GM18505 (cell line): ENCODE data around the gene TAF9B.
"Not testable (repeated sequence)": the region's sequence is repeated elsewhere in the genome, so short reads cannot be mapped to it uniquely, and the experiment has no call there.

Experiments used
- ATAC-seq: cut with Tn5 transposase; IDR thresholded peaks from one replicate; pipeline ENCODE4 v1.9.1; 2021; ENCODE audit not compliant: unreplicated experiment
- POLR2A ChIP-seq: IDR thresholded peaks from 4 replicates; pipeline ENCODE4 v1.6.1; 2011; ENCODE audit warnings: borderline replicate concordance; ENCODE audit not compliant: insufficient read depth, insufficient read length; ENCODE audit errors: extremely low read depth

TAF9B gene, protein sequence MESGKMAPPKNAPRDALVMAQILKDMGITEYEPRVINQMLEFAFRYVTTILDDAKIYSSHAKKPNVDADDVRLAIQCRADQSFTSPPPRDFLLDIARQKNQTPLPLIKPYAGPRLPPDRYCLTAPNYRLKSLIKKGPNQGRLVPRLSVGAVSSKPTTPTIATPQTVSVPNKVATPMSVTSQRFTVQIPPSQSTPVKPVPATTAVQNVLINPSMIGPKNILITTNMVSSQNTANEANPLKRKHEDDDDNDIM

DNA sequence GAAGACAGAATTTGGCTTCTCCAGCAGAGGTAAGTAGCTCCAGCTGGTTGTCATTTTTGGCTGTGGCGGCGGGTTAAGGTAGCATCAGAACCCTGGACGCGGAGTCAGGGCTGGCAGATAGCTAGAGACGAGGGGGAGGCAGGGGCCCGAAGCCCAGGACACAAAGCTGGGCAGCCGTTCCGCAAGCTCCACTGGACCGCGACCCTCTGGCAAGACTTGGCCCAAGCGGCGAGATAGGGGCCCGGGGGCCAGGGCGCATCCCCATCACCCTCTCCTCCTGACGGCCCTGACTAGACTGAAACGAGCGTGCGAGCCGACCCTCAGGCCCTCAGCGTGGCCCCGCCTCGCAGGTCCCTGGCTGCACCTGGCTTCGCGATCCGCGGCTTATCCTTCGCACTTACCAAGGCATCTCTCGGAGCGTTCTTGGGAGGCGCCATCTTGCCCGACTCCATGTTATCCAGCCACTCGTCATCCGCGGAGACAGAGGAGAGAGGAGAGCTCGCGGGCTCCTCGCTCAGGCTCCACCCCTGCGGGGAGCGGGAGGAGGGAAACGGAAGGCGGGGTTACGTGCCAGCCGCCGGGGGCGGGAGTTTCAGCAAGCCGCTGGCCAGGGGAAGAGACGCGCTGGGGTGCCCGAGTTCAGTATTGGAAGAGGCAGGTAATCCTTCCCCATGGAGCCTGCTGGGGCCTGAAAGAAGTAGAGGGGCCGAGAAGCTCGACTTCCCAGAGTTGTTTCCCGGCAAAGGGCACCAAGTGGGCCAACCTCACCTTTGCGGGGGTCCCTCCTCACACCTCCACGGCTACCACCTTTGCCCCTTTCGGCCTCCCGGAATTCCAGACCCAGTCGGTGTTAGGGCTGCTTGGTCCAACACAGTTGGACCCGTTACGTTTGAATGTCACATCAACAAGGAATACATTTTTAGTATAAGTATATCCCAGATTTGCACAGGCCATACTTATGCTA, at the start of gene TAF9B:
TAF9B (minus strand) TSS at position 491 of the 964 bp plus-strand sequence; CDS start at position 452, 39 bp downstream.
- peak; percentile 94 for ATAC-seq
- TF ChIP-seq POLR2A: peak; percentile 71

DNA sequence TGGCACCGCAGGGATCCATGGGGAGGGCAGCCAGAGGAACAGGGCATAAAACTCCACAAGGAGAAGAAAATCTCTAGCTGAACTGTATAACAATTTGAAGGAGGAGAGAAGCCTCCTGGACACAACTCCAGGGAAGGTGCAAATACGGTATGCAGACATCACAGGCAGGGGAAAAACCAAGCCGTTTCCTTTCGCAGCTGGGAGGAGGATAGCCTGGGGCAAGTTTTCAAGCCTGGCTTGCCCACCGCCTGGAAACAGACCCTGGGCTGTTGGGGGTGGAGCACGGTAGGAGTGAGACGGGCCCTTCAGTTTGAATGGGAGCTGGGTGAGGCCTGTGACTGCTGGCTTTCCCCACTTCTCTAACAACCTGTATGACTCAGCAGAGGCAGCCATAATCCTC, 43.4 kb upstream of the TAF9B start:
- no peak for TF ChIP-seq POLR2A
- ATAC-seq: no peak

DNA sequence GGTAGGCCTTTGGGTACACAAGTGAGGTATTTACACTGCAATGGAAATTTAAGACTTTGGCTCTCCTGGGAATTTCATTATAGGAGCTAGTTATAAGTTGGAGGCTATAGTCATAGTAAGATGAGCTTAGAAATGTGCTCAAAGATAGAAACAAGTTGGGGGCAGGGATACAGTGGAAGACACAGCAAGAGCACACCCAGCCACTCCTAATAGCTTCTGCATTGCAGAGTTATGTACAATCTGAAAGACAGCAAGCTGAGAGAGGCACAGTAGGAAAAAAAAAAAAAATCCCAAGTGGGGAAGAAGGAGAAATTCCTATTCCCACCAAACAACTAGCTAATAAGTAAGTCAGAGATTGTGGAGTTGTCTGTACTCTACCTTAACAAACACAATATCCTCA, 41.9 kb upstream of the TAF9B start:
- ATAC-seq: no peak
- TF ChIP-seq POLR2A: no peak

DNA sequence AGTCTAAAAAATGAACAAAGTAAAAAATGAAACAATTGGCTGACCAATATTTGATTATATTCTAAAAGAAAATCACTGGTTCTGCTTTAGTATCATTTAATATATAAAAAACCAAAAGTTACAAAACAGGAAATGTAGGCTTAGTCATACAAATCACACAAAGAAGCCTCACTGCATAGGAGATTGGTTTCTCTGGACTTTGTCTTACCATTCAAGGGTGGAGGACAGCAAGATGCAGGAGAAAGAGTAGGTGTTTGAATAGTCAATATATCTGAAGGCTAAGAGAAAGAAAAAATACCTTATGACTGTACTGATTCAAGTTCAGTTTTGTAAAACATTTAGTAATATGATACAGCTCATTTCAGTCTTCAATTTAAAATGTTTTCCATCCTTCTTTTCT, 28.6 kb upstream of the TAF9B start:
- no peak for ATAC-seq
- no peak for TF ChIP-seq POLR2A

DNA sequence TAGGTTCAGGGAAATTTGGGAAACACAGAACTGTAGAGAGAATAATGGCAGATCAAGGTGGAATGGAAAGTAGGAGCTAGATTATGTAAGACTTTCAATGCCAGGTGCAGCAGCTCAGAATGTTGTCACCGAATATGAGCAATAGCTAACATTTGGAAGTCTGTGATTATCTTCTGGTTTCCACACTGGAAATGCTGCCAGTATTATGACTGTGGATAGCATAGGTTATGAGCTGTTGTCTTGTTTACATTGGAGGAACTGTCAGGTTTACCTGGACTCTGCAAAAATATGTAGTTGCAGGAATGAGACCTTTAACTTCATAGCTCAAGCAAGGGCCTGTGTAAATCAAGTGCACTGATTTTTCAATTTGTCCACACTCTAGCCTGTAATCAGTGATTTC, 26.0 kb upstream of the TAF9B start:
- no peak for ATAC-seq
- TF ChIP-seq POLR2A: no peak

DNA sequence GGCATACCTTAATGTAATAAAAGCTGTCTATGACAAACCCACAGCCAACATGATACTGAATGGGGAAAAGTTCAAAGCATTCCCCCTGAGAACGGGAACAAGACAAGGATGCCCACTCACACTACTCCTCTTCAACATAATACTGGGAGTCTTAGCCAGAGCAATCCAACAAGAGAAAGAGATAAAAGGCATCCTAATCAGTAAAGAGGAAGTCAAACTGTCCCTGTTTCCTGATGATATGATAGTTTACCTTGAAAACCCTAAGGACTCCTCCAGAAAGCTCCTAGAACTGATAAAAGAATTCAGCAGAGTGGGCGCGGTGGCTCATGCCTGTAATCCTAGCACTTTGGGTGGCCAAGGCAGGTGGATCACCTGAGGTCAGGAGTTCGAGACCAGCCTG, 23.7 kb upstream of the TAF9B start:
- not testable (repeated sequence) for ATAC-seq

DNA sequence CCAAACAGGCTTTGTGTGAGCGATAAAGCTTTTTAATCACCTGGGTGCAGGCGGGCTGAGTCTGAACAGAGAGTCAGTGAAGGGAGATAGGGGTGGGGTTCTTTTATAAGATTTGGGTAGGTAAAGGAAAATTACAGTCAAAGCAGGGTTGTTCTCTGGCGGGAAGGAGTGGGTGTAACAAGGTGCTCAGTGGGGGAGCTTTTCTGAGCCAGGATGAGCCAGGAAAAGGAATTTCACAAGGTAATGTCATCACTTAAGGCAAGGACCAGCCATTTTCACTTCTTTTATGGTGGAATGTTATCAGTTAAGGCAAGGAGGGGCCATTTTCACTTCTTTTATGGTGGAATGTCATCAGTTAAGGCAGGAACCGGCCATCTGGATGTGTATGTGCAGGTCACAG, 21.3 kb upstream of the TAF9B start:
- ATAC-seq: not testable (repeated sequence)

DNA sequence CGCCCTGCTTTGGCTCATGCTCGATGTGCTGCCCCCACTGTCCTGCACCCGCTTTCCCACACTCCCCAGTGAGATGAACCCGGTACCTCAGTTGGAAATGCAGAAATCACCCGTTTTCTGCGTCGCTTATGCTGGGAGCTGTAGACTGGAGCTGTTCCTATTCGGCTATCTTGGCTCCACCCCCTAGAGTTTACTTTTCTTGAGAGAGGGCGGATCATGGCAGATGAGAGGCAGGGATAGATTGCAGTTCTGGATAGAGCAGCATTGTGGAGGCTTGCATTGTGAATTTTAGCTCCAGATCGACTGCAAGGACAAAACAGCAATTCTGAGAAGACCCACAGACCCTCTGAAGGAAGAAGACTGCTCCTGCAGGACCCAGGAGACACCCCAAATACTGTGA, 18.4 kb upstream of the TAF9B start:
- not testable (repeated sequence) for ATAC-seq

DNA sequence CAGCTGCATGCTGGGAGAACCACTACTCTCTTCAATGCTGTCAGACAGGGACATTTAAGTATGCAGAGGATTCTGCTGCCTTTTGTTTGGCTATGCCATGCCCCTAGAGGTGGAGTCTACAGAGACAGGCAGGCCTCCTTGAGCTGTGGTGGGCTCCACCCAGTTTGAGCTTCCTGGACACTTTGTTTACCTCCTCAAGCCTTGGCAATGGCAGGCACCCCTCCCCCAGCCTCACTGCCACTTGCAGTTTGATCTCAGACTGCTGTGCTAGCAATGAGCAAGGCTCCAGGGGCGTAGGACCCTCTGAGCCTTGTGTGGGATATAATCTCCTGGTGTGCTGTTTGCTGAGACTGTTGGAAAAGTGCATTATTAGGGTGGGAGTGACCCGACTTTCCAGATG, 17.9 kb upstream of the TAF9B start:
- not testable (repeated sequence) for ATAC-seq

DNA sequence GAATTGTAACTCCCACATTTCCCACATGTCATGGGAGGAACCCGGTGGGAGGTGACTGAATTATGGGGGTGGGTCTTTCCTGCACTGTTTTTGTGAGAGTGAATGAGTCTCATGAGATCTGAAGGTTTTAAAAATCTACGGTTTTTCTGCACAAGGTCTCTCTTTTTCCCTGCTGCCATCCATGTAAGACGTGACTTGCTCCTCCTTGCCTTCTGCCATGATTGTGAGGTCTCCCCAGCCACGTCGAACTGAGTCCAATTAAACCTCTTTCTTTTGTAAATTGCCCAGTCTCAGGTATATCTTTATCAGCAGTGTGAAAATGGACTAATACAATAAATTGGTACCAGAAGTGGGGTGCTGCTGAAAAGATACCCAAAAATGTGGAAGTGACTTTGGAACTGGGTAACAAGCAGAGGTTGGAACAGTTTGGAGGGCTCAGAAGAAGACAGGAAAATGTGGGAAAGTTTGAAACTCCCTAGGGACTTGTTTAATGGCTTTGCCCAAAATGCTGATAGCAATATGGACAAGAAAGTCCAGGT, 7.6 kb upstream of the TAF9B start:
- not testable (repeated sequence) for ATAC-seq

DNA sequence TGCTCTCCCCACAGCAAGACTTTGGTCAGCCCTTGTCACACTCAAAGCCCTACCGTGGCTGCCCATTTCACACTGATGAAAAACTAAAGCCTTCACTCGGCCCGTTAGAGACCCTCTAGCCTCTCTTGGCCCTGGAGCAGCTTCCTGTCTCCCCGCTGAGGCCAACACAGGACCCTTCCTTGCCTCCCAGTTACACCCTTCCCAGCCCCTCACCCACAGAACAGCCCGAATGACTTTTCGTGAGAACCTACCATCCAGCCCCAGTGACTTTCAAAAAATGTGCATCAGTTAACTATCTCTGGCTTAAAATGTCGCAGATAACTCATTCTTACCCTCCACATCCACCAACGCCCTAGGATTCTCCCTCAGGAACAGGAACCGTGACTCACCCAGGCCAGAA, 756 bp upstream of the TAF9B start:
- no peak for ATAC-seq
- TF ChIP-seq POLR2A: no peak

DNA sequence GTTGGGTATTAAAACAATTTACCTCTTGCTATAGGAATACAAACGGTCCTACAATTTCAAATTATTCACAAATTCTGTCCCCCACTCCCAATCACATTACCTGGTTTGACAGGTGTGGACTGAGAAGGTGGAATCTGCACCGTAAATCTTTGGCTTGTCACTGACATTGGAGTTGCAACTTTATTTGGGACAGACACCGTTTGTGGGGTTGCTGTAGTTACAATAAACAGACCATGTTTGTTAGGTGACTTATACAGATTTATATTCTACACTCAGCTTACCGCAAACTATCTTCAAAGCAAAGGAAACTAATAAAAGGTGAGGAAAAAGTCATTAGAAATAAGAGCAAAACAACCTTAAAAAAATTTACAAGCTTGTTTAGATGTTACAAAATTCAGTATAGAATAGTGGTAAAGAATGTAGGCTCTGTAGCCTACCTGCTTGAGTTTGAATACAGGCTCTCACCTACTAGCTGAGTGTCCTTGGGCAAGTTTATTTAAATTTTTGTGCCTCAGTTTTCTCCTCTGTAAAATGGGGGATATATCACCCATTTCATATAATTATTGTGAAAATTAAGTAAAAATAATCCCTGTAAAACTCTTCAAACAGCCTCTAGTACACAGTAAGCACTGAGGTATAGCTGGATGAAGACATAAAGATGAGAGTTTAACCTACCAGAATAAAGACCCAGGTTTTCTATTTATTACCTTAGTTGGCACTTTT, 6.1 kb downstream of the TAF9B start:
- no peak for TF ChIP-seq POLR2A
- ATAC-seq: no peak

DNA sequence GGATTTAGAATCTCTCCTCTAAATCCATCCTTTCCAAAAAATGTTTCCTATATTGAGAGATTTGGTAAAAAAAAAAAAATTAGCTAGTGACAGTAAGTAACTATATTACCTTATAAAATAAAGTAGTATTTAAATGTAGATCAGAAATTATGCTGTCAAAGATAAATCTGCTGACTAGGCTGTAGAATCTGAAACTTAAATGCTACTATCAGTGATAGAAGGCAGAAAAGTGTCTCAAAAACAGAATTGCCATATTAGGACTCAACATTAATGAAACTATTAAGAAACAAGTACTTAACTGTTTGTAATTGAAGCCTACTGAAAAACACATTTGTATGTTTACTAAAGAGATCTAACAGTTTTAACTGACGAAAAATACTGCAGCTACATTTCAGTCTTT, 8.3 kb downstream of the TAF9B start:
- ATAC-seq: no peak
- no peak for TF ChIP-seq POLR2A

DNA sequence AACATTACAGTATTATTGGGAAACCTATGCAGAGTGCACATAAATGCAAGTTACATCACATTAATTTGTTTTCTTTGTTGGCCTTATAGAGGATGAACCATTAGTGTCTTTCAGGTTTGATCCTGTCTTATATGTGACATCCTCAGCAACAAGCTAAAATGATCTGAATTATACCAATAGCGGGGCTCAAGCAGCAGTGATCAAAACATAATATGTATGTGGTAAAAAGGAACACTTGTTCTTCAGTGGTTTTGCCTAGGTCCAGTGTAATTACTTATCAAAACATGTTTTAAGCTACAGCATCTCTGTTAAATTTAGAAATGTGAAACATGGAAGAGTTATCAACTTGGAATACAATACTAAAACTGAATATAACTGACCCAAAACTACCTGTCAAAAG, 9.1 kb downstream of the TAF9B start:
- ATAC-seq: no peak
- TF ChIP-seq POLR2A: no peak

DNA sequence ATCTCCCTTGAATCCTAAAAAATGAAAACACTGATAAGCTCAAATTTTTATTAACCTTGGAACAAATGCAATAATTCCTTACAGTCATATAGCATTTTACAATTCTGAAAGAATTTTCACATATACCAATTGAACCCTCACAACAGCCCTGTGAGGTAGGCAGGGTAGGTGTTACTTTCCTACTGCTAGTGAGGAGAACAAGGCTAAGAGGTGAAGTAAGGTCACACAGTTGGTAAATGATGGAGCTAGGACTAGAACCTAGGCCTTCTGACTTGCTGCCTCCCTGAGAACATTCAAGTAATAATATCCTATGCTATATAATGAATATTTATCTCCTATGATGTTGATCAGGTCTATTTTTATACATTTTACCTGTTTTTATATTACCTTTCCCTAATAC, 9.7 kb downstream of the TAF9B start:
- no peak for TF ChIP-seq POLR2A
- no peak for ATAC-seq

DNA sequence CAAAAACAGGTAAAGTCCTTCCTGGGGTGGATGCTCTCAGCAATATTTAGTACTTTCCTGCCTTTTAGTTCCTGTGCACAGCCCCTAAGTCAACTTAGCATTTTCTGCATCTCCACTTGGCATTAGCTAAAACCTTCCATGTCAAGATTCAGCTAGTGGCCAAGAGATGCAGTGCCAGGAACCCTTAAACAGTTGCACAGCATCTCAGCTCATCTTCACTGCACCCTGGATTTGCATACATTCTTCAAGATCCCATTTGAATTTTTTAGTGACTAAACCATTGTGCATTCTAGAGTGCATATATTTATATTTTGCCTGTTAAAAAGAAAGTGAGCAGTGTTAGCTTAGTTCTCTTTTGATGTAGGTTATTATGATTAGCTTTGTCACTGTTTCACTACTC, 13.7 kb downstream of the TAF9B start:
- ATAC-seq: not testable (repeated sequence)
